NCI-H128 (cell line): ENCODE data around the gene ABHD6.
"Not testable (repeated sequence)": the region's sequence is repeated elsewhere in the genome, so short reads cannot be mapped to it uniquely, and the experiment has no call there.

Source experiments
- DNase-seq: peaks from one replicate; lab custom pipeline; 2025; ENCODE audit not compliant: unreplicated experiment; lab: John Stamatoyannopoulos, UW

The ABHD6 gene

GRCh38 chr3:58241306-58242044, 3.9 kb downstream of the ABHD6 start:
- no peak for DNase-seq

DNA sequence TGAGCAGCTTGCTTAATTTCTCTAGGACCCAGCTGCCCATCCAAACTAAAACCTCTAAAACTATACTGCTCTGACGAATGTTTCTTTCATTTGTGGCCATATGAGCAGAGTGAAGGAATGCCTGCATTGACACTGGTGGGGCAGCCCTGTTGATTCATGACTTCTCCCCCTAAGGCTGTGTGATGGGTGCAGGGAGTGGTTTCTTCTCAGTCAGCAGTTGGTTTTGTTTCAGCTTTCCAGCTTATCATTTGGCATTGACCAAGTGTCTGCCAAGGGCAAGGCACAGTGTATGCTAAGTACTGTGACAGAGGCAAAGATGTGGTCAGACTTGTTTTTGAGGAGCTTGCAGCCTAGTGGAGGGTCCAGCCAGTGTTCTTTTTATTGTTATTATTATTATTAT, 4.7 kb downstream of the ABHD6 start:
- no peak for DNase-seq

DNA sequence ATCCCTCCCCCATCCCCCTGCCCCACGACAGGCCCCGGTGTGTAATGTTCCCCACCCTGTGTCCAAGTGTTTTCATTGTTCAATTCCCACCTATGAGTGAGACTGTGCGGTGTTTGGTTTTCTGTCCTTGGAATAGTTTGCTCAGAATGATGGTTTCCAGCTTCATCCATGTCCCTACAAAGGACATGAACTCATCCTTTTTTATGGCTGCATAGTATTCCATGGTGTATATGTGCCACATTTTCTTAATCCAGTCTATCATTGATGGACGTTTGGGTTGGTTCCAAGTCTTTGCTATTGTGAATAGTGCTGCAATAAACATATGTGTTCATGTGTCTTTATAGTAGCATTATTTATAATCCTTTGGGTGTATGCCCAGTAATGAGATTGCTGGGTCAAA, 5.3 kb downstream of the ABHD6 start:
- not testable (repeated sequence) for DNase-seq

DNA sequence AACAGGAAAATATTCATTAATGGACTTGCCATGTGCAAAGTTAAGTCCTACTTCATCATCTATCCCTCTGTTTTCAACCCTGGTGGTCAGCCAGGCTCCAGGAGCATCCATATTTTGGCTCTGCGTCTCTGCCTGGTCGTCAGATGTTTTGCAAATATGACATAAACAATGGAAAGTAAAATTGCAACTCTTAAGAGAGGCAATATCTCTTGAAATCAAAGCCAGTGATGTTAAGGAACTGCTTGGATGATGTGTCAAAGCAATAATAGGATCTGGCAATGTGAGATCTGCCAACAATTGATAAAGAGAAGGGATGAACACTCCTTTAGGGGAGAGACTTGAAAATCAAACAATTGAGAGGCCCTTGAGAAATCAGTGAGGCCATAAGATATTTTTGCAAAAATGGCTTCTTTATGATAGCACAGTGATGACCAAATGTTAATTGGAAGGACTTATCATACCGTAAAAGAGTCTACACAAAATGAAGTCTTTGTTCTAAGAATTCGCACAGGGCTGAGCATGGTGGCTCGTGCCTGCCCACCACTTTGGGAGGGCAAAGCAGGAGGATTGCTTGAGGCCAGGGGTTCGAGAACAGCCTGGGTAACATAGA, 6.5 kb downstream of the ABHD6 start:
- DNase-seq: no peak

- DNase-seq: no peak
Observed at GRCh38 chr3:58246148-58247047, 8.8 kb downstream of the ABHD6 start.

GRCh38 chr3:58249358-58250092, 11.9 kb downstream of the ABHD6 start:
- DNase-seq: no peak

DNA sequence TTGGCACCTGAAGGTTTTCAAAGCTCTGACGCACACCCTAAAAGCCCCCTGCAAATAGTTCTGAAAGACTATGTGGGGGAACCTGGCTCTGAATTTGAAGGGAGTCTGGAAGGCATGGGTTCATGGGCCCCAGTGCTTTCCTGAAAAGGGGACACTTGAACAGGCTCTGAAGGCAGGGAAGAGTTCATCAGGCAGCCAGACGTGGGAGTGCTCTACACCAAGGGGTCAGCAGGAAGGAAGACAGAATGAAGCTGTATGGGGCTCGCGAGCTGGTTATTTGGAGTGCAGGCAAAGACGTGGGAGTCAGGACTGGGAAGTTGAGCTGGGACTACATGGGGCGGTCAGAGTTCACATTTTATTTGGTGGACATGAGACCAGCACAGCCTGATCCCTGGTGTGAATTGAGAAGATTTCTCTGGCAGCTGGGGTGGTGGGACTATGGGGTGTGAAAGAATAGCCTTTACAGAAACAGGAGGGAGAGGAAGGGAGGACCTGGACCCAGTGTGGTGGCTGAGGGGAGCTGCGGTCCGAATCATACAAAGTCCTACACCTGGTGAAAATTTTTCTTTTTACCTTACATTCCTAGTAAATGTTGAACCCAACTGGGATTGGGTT, 12.6 kb downstream of the ABHD6 start:
- no peak for DNase-seq

- DNase-seq: peak; percentile 17
Observed at GRCh38 chr3:58251631-58252035, 14.0 kb downstream of the ABHD6 start.

DNA sequence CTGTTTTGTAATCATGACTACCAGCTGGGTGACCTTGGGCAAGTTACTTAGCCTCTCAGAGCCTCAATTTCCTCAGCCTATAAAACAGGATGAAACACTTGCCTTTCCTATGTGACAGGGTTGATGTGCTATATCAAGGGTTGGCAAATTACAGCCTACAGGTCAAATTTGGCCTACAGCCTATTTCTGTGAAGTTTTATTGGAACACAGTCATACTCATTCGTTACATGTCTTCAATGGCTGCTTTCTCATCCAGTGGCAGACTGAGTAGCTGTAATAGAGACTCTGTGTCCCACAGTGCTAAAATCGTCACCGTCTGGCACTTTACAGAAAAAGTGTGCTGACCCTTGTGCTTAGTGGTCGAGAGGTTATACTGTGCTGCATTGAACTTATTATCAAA, 16.6 kb downstream of the ABHD6 start:
- no peak for DNase-seq

DNA sequence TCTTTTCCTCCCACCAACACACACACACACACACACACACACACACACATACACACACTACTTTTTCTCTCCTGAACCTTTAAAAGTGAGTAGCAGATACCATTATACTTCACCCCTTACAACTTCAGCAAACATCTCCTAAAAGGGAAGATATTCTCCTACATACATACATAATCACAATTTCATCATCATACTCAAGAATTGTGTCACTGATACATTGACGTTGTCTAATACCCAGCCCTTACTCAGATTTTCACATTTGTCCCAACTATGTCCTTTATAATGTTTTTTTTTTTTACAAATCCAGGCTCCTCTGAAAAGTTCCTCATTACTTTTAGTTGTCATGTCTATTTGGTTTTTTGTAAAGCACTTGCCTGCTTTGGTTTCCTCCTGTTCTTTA, 18.5 kb downstream of the ABHD6 start:
- no peak for DNase-seq

- DNase-seq: no peak
Observed at GRCh38 chr3:58256511-58256910, 18.9 kb downstream of the ABHD6 start.

DNA sequence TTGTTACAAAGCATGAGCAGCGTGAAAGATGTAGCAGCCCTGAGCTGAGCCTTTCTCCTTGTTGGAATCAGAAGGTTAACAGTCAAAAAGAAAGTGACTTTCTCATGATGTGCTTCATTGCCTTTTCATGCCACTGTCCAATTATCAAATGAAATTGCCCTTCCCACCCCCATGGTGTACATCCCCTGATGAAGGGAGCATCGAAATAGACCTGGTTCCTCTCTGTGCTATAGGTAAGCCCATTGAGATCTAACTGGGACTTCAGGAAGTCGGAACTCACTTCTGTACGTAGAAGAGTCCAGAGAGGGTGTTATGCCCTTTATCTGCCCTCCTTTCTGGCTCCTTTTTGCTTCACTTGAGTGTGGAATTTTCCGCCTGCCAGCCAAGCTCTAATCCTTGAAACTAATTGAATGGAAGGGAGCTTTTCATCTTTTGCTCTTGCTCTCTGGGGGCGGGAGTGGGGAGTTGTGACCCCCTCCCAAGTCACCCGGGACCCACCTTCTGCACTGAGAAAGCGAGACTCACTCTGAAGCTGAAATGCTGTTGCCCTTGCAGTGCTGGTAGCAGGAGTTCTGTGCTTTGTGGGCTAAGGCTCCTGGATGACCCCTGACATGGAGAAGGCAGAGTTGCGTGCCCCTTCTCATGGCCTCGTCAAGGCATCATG, 20.9 kb downstream of the ABHD6 start:
- no peak for DNase-seq

- DNase-seq: no peak
Observed at GRCh38 chr3:58260261-58260731, 22.7 kb downstream of the ABHD6 start.

GRCh38 chr3:58260733-58261132, 23.1 kb downstream of the ABHD6 start:
- no peak for DNase-seq

DNA sequence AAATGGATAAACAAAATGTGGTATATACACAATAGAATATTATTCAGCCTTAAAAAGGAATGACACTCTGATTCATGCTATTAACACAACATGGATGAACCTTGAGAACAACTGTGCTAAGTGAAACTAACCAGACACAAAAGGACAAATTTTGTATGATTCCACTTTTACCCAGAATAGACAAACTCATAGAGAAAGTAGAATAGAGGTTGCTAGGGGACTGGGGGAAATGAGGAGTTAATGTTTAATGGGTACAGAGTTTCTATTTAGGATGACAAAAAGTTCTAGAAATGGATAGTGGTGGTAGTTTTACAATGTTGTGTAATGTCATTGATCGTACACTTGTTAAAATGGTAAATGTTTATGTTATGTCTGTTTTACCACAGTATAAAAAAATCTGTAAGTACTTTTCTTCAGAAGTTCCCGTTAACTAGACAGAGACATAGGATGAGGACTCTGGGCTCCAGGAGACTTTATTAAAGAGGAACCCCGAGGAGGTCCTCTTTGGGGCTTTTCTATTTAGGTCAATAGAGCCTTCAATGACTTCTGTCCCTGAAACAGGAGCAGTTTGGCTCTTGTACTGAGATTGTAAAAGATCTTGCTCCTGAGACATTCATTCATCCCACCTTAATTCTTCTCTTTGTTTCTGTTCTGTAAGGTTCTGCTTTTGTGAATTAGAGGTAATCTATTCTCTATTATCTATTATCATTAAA, 24.5 kb downstream of the ABHD6 start:
- DNase-seq: no peak

- DNase-seq: no peak
Observed at GRCh38 chr3:58266577-58266976, 29.0 kb downstream of the ABHD6 start.

GRCh38 chr3:58267543-58267942, 30.0 kb downstream of the ABHD6 start:
- not testable (repeated sequence) for DNase-seq

- no peak for DNase-seq
Observed at GRCh38 chr3:58269356-58269755, 31.8 kb downstream of the ABHD6 start.

DNA sequence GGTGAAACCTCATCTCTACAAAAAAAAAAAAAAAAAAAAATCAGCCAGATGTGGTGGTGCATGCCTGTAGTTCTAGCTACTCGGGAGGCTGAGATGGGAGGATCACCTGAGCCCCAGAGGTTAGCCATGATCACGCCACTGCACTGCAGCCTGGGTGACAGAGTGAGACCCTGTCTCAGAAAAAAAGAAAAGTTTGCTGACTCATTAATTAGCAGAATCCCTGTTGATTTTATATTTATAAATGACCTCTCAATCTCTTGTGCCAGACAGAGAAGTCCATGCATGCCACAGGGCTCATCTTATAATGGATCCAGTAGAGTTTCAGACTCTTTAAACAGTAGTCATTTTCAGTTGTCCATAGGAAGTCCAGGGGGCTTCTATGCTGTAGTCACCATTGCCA, 32.9 kb downstream of the ABHD6 start:
- DNase-seq: no peak
